CD4-positive, alpha-beta T cell treated with Interleukin-15 for 1 hour (primary cell): Measurements from ENCODE around the gene IRX6.

Source experiments
- DNase-seq: peaks from one replicate; pipeline ENCODE4 v3.0.0-alpha.2; 2020

The IRX6 gene

DNA sequence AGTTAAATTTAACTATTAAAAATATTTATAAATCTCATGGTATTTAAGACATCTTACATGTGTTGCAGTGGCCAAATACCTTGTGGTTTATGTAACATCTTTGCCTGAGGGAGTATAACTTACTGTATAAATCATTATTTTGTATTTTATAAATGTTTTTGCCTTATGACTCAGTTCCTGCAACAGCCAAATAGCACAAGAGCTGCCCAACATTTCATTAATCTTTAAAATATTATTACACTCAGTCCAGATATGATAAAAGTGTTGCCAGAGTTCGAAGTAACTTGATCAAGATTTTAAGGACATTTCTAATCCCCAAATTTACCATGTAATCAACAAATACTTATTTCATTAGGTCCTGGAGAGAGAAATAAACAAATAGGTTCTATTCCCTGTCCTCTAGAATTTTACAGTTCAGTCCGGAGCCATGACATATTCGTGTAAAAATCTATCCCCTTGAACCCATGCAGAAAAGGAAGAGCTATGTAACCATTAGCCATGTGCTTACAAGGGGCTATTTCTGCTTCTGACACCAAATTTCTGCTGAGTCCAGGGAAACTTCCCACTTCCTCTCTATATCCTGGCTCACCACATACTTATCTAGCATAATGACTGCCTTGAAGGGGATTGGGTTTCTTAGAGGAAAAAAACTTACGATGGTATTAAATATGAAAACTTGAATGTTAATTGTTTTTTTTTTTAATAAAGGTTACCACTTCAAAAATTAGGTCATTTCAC, 44.0 kb downstream of the IRX6 start:
- DNase-seq, result no peak

DNA sequence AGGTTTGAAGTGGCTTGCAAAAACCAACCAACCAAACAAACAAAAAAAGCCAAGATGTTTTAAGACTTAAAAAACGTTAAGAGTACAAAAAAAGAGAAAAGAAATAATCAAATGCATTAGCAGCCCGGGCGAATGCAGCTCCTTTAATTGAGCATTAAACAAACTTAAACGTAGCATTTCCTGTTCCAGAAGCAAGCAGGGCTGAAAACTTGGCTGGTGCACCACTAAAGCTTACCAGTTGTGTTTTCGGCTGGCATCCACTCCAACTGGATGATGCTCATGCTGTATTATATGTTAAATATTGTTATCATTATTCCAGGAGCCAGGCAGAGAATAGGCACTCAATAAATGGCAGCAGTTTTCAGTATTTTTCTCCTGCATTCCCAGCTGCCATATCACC, 45.1 kb downstream of the IRX6 start:
- DNase-seq, result no peak

DNA sequence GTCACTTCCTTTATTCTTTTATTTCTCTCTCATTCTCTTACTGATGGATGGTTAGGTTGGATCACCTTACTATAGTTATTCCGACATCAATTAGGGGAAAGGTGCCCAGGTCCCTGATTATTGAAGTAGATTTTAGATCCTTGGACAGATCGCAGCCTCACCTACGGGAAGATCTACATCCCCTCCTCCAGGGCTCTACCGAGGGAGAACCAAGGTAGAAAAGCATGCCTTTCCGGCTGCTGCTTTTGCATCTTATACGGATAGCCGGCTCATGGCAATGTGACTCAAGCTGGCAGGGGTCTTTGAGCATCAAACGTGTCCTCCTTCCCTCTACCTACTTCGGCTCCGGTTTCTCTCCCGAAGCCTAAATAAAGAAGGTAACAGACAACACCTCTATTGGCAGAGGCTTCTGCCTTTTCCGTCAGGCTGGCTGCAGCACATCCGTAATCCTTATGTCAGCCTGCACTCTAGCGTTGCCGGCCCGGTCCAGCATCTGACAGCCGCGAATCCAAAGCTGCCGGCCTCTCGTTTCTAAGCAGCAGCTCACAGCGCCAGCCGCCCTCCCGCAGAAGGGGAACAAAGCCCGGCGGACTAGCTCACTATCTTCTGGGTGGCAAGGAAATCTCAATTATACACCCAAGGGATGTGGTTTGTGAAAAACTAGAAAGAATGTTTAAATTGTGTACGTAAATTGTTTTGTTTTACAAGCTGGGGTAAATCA, 46.9 kb downstream of the IRX6 start:
- DNase-seq, result no peak

DNA sequence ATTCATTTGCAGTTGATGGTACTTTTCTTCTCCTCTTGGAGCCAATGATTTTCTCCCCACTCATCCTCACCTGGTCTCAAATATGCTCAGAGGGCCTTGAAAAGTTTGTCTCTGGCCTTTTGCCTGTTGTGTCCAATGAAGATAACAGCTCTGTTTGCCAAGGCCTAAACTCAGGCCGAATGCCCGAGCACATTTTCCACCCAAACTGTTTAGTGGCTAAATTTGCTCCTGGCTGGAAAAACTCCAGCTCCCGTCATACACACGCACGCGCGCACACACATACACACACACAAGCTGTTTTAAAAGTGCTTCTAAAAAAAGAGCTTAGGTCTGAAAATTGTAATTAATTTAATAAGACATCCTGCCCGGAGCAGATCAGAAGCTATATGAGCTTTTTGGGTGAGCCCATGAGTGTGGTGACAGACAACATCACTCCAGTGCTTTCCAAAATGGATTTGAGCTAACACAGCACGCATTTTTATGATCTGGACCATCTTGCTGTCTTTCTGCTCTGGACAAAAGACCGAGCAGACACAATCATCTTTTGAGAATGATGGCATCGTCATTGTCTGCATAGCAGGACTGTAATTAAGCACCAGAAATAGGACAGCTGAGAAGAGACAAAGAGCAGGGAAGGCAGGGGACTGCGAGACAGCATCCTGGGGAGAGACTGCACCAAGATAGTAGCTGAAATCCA, 48.9 kb downstream of the IRX6 start:
- no peak for DNase-seq

DNA sequence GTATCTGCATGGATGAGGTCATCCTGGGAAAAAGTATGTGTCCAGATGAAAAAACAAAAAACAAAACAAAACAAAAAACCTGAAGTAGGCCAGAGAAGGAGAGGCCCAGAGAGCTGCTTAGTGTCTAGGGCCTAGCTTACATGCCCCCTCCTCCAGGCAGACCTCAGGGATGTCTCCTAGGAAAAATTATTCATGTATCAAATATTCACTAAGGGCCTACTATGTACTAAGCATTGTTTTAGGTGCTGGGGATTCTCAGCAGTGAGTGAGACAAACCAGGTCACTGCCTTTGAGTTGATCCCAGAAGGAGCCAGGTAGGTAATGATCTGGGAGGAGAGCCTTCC, 49.5 kb downstream of the IRX6 start:
- DNase-seq, result no peak

DNA sequence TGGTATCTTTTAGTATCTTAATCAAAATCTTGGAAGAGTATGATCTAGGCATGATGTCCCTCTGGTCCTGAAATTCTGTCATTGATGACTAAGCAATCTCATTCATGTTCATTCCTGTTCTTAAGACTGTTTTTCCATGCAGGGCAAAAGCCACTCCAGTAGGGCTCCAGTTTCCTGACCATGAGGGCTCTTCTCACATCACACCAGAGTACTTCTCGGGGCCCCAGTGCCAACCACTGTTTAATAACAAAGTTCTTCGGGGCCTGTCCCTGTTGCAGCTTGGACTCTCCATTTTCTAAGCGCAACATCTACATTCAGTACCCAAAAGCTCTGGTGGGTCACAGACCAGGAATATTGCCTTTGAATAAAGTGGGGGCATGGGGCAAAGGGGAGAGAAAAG, 52.0 kb downstream of the IRX6 start:
- no peak for DNase-seq

DNA sequence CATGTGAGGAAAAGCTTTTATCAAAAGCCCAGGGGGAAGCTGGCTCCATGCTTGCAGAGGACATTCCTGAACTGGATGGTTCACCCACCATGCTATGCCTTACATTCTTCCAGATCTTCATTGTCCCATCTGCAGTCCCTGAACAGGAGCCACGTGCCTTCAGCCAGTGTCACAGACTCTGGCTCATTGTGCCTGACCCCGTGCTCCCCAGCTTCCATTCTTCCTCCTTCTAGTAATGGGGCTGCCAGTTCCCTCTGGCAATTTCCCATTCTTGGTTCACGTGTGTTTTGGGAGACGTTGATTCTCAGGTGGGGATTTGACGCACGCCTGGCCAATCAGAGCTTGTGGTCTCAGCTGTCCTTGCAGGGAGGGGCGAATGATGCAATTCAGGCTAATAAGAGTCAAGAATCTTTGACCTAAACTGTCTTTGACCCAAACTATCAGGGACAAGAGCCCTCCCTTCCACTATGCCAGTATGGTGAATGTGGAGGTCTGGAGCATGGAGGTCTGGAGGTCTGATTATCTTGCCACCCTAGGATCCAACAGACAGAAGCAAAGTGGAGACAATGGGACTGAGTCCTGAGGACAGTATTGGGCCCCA, 52.7 kb downstream of the IRX6 start:
- DNase-seq, result no peak

DNA sequence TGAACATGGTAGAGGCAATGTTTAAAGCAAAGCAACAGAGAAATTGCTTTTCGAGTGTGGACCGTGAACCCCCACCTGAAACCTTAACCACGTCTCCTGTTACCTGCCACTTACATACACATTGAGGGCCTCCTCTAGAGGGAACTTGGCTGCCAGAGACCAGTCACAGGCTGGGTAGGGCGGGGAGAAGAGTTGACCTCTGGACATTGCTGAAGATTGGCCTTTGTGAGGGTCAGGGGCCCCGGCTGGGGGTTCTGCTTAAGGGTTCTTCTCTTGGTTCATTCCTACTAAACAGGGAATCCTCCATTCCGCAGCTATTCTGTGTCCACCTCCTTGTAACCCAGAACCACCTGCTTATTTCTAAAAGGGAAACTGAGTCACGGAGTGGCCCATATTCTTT, 53.8 kb downstream of the IRX6 start:
- DNase-seq, result no peak

DNA sequence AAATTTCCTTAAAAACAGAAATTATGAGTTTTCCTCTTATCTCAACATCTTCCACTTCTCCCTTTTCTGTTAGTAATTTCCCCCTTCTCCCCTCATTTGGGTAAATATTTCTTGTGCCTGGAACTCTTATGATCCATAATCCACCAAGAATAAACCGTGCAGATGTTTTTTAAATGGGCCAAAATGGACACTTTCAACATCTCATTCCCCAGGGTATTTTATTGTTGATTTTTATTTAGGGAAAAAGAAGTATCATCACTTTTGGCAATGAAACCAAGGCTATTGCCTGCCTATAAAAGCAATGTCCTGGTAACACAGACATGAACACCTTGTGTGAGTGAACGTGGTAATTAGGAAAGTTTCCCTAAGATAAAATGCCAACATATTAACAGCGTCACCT, 54.6 kb downstream of the IRX6 start:
- DNase-seq, result no peak

DNA sequence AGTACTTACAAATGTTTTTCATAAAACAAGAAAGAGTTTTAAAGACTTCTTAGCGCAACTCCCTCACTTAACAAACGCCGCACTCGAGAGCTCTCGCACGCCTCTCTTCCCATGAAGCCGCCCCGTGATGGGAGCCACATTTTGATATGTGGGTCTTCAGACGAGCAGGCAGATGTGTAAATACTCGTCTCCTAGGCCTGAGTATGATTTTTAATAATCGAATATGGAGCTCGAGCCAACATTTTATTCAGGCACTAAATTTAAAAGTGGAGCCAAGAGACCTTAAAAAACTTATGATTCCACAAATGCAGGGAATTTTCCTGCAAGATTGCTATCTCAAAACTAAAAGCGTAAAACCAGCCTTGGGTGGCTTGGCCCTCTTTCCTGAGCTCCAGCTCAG, 55.4 kb downstream of the IRX6 start:
- DNase-seq, result no peak

DNA sequence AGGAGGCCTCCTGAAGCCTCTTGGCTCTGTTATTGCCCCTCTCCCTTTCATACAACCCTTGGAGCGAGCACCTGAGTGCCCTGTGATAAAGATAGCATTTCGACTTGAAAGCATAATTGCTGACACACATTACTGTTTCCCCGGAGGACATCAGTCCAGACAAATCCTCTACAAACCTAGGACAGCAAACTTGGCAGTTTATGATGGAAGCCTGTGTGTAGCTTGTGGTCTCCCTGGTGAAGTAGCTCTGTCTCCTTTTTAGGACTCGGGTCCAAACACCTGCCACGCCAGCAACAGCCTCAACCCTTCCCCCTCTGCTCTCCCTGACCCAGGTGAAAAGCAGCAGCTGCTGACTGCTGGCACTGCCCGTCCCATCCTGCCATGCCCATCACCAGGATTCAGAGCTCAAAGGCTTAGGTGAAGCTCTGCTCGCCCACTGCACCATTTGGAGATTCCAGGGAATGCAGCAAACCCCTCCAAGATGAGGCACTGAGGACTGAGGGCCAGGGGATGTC, 55.9 kb downstream of the IRX6 start:
- no peak for DNase-seq
